Measurements from ENCODE around the gene SDR42E2. TPM values are rescaled to one million over a fixed set of nuclear protein-coding genes. Genes with fewer than 3 reads are reported as not detected.
"Not testable (repeated sequence)": the region's sequence is repeated elsewhere in the genome, so short reads cannot be mapped to it uniquely, and the experiment has no call there.

Gene SDR42E2
- total and polyA plus RNA-seq, 2 donors = 0.05 to 0.14 TPM

DNA sequence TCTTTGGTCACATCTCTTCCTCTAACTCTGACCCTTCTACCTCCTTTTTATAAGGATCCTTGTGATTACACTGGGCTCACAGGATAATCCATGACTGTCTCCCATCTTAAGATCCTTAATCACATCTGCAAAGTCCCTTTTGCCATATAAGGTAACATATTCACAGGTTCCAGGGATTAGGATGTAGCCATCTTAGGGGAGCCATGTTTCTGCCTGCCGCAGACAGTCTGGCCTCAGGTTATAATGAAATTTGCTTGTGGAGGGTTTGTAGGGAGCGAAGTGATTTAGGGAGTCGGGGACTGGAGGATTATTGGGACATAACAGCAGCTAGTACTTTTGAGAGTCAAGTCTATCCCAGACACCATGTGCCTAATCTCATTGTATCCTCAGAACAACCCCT is 51.5 kb downstream of the SDR42E2 start:
- Histone ChIP-seq H3K9me3 (ENCODE audit: control insufficient read depth in 2 of 2, insufficient read depth in 1 of 2, low read length in 1 of 2) (peaks cover 0 to 3% of the 10 kb centered on the region in 2 donors), H3K4me3 (ENCODE audit: low read length in 2 of 2) (no peak overlapping the region), H3K36me3 (ENCODE audit: control insufficient read depth in 2 of 2, insufficient read depth in 2 of 2, low read length in 1 of 2) (peaks cover 5 to 8% of the 10 kb centered on the region in 2 donors), H3K27ac (ENCODE audit: low read depth in 1 of 2, low read length in 1 of 2) (no peak overlapping the region), H3K4me1 (ENCODE audit: control insufficient read depth in 2 of 2, insufficient read depth in 2 of 2, low read length in 2 of 2) (peaks cover 4 to 12% of the 10 kb centered on the region in 2 donors), H3K27me3 (ENCODE audit: control insufficient read depth in 2 of 2, insufficient read depth in 1 of 2, low read length in 1 of 2) (no peaks in the 10 kb centered on the region)
- no peak for DNase-seq (ENCODE audit: low read depth in 6 of 9, low spot score in 9 of 9)
- WGBS = 97% methylated on average over 3 of the region's 3 CpGs

DNA sequence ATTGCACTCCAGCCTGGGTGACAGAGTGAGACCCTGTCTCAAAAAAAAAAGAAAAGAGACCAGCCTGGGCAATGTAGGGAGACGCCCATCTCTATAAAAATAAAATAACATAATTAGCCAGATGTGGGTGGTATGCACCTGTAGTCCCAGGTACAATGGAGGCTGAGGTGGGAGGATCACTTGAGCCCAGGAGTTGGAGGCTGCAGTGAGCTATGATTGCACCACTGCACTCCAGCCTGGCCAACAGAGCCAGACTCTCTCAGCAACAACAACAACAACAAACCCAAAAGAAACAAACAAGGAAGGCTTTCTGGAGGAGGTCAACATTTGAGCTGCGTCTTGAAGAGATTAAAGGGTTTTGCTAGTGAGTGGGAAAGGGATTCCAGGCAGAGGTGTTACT is 52.1 kb downstream of the SDR42E2 start:
- 98% methylated on average over 2 of the region's 2 CpGs for WGBS
- peaks cover 4 to 12% of the 10 kb centered on the region in 2 donors for H3K4me1 ChIP-seq (ENCODE audit: control insufficient read depth in 2 of 2, insufficient read depth in 2 of 2, low read length in 2 of 2)
- no peak overlapping the region for H3K27ac ChIP-seq (ENCODE audit: low read depth in 1 of 2, low read length in 1 of 2)

DNA sequence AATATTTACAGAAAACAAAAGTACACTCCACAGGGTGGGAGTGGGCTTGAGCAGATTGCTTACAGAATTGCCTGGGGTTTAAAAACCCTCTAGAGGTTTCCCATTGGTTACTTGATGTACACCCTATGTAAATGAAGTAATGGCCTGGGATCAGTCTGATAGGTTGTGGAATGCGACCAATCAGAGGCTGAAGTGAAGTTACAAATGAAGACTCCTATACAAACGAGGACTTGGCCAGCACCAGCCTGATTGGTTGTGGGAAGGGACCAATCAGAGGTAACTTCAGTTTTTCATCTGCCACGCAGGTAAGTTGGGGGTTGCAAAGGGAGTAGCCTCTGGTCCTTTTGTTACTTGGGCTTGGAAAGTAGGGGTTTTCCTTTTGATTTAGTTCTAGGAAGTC is 52.6 kb downstream of the SDR42E2 start:
- H3K36me3 ChIP-seq (ENCODE audit: control insufficient read depth in 2 of 2, insufficient read depth in 2 of 2, low read length in 1 of 2) = peaks cover 5 to 8% of the 10 kb centered on the region in 2 donors
- H3K4me1 ChIP-seq (ENCODE audit: control insufficient read depth in 2 of 2, insufficient read depth in 2 of 2, low read length in 2 of 2) = peaks cover 4 to 12% of the 10 kb centered on the region in 2 donors
- DNase-seq (ENCODE audit: low read depth in 6 of 9, low spot score in 9 of 9) = no peak
- WGBS = 97% methylated on average over 3 of the region's 3 CpGs
- peaks cover 0 to 3% of the 10 kb centered on the region in 2 donors for H3K9me3 ChIP-seq (ENCODE audit: control insufficient read depth in 2 of 2, insufficient read depth in 1 of 2, low read length in 1 of 2)
- H3K27ac ChIP-seq (ENCODE audit: low read depth in 1 of 2, low read length in 1 of 2) = no peak overlapping the region
- no peaks in the 10 kb centered on the region for H3K27me3 ChIP-seq (ENCODE audit: control insufficient read depth in 2 of 2, insufficient read depth in 1 of 2, low read length in 1 of 2)
- H3K4me3 ChIP-seq (ENCODE audit: low read length in 2 of 2) = no peak overlapping the region

More for the DNA sequence above, 52.1 kb downstream of the SDR42E2 start:
- Histone ChIP-seq H3K27me3 (ENCODE audit: control insufficient read depth in 2 of 2, insufficient read depth in 1 of 2, low read length in 1 of 2) (no peaks in the 10 kb centered on the region), H3K36me3 (ENCODE audit: control insufficient read depth in 2 of 2, insufficient read depth in 2 of 2, low read length in 1 of 2) (peaks cover 5 to 8% of the 10 kb centered on the region in 2 donors), H3K9me3 (ENCODE audit: control insufficient read depth in 2 of 2, insufficient read depth in 1 of 2, low read length in 1 of 2) (peaks cover 0 to 3% of the 10 kb centered on the region in 2 donors), H3K4me3 (ENCODE audit: low read length in 2 of 2) (no peak overlapping the region)
- no peak for DNase-seq (ENCODE audit: low read depth in 6 of 9, low spot score in 9 of 9)

DNA sequence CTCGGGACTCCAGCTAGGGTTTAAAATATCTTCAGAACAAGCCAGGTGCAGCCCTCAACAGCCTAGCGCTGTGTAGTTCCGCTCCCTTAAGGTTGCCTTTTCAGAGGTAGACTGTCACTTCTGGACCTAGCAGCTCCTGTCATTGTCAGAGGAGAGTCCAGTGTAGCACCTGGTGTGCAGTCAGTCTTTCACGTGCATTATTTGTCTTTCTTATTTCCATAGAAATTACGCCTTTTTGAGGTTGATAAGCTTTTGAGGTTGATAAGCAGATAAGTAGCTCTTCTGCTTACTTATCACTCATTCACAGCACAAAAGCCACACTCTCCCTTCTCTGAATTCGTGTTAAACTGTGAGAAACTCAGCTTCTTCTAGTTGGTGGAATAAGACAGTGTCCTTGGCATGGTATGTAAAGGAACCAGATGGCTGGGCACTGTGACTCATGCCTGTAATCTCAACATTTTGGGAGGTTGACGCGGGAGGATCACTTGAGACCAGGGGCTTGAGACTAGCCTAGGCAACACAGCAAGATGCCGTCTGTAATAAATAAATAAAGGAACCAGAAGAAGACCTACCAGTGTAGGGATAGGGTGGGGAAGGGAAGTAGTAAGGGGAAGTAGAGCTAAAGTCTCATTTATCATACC is 54.0 kb downstream of the SDR42E2 start:
- H3K27ac ChIP-seq (ENCODE audit: low read depth in 1 of 2, low read length in 1 of 2) = peak overlapping the region in 1 of 2 donors; percentile 73

DNA sequence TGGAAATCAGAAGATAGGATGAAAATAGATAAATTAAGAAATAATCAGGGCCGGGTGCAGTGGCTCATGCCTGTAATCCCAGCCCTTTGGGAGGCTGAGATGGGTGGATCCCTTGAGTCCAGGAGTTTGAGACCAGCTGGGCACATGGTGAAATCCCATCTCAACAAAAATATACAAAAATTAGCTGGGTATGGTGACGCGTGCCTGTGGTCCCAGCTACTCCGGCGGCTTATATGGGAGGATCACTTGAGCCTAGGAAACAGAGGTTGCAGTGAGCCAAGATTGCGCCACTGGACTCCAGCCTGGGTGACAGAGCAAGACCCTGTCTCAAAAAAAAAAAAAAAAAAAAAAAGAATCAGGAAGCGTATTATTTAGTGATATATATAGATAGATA is 54.5 kb downstream of the SDR42E2 start:
- H3K9me3 ChIP-seq (ENCODE audit: control insufficient read depth in 2 of 2, insufficient read depth in 1 of 2, low read length in 1 of 2); H3K36me3 ChIP-seq (ENCODE audit: control insufficient read depth in 2 of 2, insufficient read depth in 2 of 2, low read length in 1 of 2); H3K4me3 ChIP-seq (ENCODE audit: low read length in 2 of 2); DNase-seq (ENCODE audit: low read depth in 6 of 9, low spot score in 9 of 9); H3K27ac ChIP-seq (ENCODE audit: low read depth in 1 of 2, low read length in 1 of 2); H3K27me3 ChIP-seq (ENCODE audit: control insufficient read depth in 2 of 2, insufficient read depth in 1 of 2, low read length in 1 of 2): not testable (repeated sequence)
- H3K4me1 ChIP-seq (ENCODE audit: control insufficient read depth in 2 of 2, insufficient read depth in 2 of 2, low read length in 2 of 2) = peaks cover 4 to 12% of the 10 kb centered on the region in 2 donors
- WGBS = 91% methylated on average over 7 of the region's 7 CpGs

More for the DNA sequence above, 54.0 kb downstream of the SDR42E2 start:
- Histone ChIP-seq H3K36me3 (ENCODE audit: control insufficient read depth in 2 of 2, insufficient read depth in 2 of 2, low read length in 1 of 2) (peaks cover 5 to 8% of the 10 kb centered on the region in 2 donors), H3K9me3 (ENCODE audit: control insufficient read depth in 2 of 2, insufficient read depth in 1 of 2, low read length in 1 of 2) (no peaks in the 10 kb centered on the region), H3K4me1 (ENCODE audit: control insufficient read depth in 2 of 2, insufficient read depth in 2 of 2, low read length in 2 of 2) (peaks cover 4 to 12% of the 10 kb centered on the region in 2 donors), H3K4me3 (ENCODE audit: low read length in 2 of 2) (no peak overlapping the region), H3K27me3 (ENCODE audit: control insufficient read depth in 2 of 2, insufficient read depth in 1 of 2, low read length in 1 of 2) (no peaks in the 10 kb centered on the region)
- WGBS = 64% methylated on average over 9 of the region's 9 CpGs
- DNase-seq (ENCODE audit: low read depth in 6 of 9, low spot score in 9 of 9) = peak in 2 of 9 donors; percentile 43 to 59

DNA sequence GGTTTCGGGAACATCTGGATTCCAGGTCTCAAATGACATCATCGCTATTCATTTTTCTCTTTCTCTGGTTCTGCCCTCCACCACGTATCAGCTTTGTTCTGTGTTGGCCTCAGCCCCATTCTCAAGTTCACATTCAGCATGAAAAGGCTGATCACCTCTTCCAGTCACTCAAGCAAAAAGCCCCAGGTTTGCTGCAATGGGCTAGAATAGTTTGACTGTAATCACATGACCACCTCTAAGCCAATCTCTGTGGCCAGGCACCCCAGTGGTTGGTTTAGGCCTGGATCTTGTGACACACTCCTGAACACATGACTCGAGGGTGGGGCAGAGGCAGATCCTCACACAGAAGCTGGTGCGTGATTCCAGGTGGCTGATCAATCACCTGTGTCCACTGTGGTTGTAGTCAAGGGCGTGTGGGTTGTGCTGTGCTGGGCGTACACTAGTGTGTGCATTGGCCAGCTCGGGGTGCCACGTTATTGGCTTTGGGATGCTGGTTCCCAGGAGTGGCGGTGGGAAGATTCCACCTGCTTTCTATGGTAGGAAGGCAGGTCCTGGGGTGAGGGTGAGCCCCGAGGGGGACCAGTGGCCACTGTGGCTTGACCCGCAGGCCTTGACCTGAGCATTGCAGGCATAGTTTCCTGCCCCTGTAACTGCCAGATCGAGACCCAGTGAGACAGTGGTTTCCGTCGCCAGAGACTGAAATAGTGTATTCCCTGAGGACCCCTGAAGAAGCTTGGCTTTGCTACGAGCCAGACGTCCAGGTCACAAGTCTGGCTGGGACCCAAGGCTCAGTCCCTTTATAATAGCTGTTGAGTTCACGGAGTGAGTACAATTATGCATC is 55.8 kb downstream of the SDR42E2 start:
- H3K27ac ChIP-seq (ENCODE audit: low read depth in 1 of 2, low read length in 1 of 2) = no peak overlapping the region
- H3K4me3 ChIP-seq (ENCODE audit: low read length in 2 of 2) = no peak overlapping the region
- H3K9me3 ChIP-seq (ENCODE audit: control insufficient read depth in 2 of 2, insufficient read depth in 1 of 2, low read length in 1 of 2) = no peaks in the 10 kb centered on the region
- WGBS = 95% methylated on average over 18 of the region's 18 CpGs
- no peaks in the 10 kb centered on the region for H3K27me3 ChIP-seq (ENCODE audit: control insufficient read depth in 2 of 2, insufficient read depth in 1 of 2, low read length in 1 of 2)
- peaks cover 4 to 12% of the 10 kb centered on the region in 2 donors for H3K4me1 ChIP-seq (ENCODE audit: control insufficient read depth in 2 of 2, insufficient read depth in 2 of 2, low read length in 2 of 2)
- peaks cover 2 to 8% of the 10 kb centered on the region in 2 donors for H3K36me3 ChIP-seq (ENCODE audit: control insufficient read depth in 2 of 2, insufficient read depth in 2 of 2, low read length in 1 of 2)
- DNase-seq (ENCODE audit: low read depth in 6 of 9, low spot score in 9 of 9) = no peak

DNA sequence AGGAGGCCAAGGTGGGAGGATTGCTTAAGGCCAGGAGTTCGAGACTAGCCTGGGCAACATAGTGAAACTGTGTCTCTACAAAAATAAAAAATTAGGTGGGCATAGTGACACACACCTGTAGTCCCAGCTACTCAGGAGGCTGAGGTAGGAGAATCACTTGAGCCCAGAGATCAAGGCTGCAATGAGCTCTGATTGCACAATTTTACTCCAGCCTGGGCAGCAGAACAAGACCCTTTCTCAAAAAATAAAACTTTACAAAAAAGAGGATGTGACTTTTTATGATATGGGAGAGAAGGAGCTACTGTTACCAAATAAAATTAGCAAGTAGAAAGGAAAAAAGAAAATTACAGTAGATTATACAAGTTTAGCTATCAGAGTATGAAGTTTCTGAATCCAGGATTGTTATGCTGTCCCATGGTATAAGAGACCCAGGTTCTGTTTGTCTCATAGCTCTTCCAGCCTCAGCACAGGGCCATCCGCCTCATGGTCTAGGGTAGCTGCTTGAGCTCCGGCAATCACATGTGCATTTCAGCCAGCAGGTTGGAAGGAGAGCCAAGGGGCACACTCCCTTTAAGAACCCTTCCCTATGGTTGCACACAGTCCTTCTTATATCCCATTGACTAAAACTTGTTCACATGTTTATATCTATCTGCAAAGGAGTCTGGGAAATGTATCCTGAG is 57.2 kb downstream of the SDR42E2 start:
- Histone ChIP-seq H3K27ac (ENCODE audit: low read depth in 1 of 2, low read length in 1 of 2) (no peak overlapping the region), H3K27me3 (ENCODE audit: control insufficient read depth in 2 of 2, insufficient read depth in 1 of 2, low read length in 1 of 2) (no peaks in the 10 kb centered on the region), H3K36me3 (ENCODE audit: control insufficient read depth in 2 of 2, insufficient read depth in 2 of 2, low read length in 1 of 2) (no peaks in the 10 kb centered on the region)

DNA sequence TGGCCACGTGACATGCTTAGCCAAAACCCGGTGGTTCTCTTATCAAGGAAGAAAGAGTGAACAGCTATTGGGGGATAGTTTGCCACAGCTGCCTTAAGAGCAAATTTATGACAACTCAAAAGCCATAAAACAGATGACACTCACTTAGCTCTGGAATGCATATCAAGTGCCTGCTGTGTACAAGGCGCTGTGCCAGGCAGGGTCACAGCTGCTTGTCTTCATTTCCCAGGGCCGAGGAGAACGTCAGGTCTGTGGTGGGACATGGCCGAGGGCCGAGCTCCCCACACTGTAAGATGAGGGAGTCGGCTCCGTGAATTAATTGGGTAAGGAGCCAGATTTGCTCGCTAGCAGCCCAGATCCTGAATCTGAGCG is 57.7 kb downstream of the SDR42E2 start:
- WGBS = 95% methylated on average over 11 of the region's 11 CpGs
- Histone ChIP-seq H3K27ac (ENCODE audit: low read depth in 1 of 2, low read length in 1 of 2) (peak overlapping the region in 1 of 2 donors; percentile 13), H3K27me3 (ENCODE audit: control insufficient read depth in 2 of 2, insufficient read depth in 1 of 2, low read length in 1 of 2) (no peaks in the 10 kb centered on the region), H3K4me1 (ENCODE audit: control insufficient read depth in 2 of 2, insufficient read depth in 2 of 2, low read length in 2 of 2) (peaks cover 4 to 12% of the 10 kb centered on the region in 2 donors), H3K36me3 (ENCODE audit: control insufficient read depth in 2 of 2, insufficient read depth in 2 of 2, low read length in 1 of 2) (no peaks in the 10 kb centered on the region), H3K4me3 (ENCODE audit: low read length in 2 of 2) (no peak overlapping the region), H3K9me3 (ENCODE audit: control insufficient read depth in 2 of 2, insufficient read depth in 1 of 2, low read length in 1 of 2) (no peaks in the 10 kb centered on the region)
- no peak for DNase-seq (ENCODE audit: low read depth in 6 of 9, low spot score in 9 of 9)

More for the DNA sequence above, 57.2 kb downstream of the SDR42E2 start:
- peaks cover 4 to 12% of the 10 kb centered on the region in 2 donors for H3K4me1 ChIP-seq (ENCODE audit: control insufficient read depth in 2 of 2, insufficient read depth in 2 of 2, low read length in 2 of 2)
- 99% methylated on average over 3 of the region's 3 CpGs for WGBS
- no peak overlapping the region for H3K4me3 ChIP-seq (ENCODE audit: low read length in 2 of 2)
- DNase-seq (ENCODE audit: low read depth in 6 of 9, low spot score in 9 of 9) = no peak
- no peaks in the 10 kb centered on the region for H3K9me3 ChIP-seq (ENCODE audit: control insufficient read depth in 2 of 2, insufficient read depth in 1 of 2, low read length in 1 of 2)

DNA sequence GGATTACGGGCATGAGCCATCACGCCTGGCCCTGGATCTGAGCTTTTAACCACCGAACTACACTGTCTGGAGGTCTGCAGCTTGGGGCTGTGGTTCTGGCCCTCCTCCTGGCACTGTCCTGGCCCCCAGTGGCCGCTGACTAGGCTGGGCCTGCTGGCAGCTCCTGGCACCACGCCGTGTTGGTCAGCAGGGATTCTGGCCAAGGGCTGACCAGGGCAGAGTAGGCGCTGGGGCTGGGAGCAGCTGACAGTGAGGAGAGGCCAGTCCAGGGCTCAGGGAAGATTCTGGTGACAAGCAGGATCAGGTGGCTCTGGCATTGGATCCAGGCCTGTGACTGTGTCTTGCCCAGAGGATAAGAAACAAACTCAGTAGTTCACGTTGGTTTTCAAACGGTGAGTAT is 58.4 kb downstream of the SDR42E2 start:
- Histone ChIP-seq H3K27ac (ENCODE audit: low read depth in 1 of 2, low read length in 1 of 2) (no peak overlapping the region), H3K4me3 (ENCODE audit: low read length in 2 of 2) (no peak overlapping the region), H3K9me3 (ENCODE audit: control insufficient read depth in 2 of 2, insufficient read depth in 1 of 2, low read length in 1 of 2) (no peaks in the 10 kb centered on the region), H3K4me1 (ENCODE audit: control insufficient read depth in 2 of 2, insufficient read depth in 2 of 2, low read length in 2 of 2) (peaks cover 4 to 10% of the 10 kb centered on the region in 2 donors), H3K27me3 (ENCODE audit: control insufficient read depth in 2 of 2, insufficient read depth in 1 of 2, low read length in 1 of 2) (no peaks in the 10 kb centered on the region), H3K36me3 (ENCODE audit: control insufficient read depth in 2 of 2, insufficient read depth in 2 of 2, low read length in 1 of 2) (peaks cover 0 to 4% of the 10 kb centered on the region in 2 donors)
- WGBS = 95% methylated on average over 9 of the region's 9 CpGs
- no peak for DNase-seq (ENCODE audit: low read depth in 6 of 9, low spot score in 9 of 9)

Data from thymus (tissue), 11 donors.